Erythroblast (primary cell): ENCODE measurements around the gene C11orf98.
A peak's percentile ranks its signal among the peaks of the same experiment; 100 is the strongest.
"Not testable (repeated sequence)": the region's sequence is repeated elsewhere in the genome, so short reads cannot be mapped to it uniquely, and the experiment has no call there.

Experiments
- DNase-seq, 2 experiments: peaks; one replicate each; lab custom pipeline; 2025; lab: John Stamatoyannopoulos, UW
- GATA1 ChIP-seq: IDR thresholded peaks from 2 replicates; pipeline ENCODE4 v1.6.1; 2011; ENCODE audit warnings: low read depth, mild to moderate bottlenecking, control low read depth, low read length, moderate library complexity
- POLR2A ChIP-seq: IDR thresholded peaks from 2 replicates; pipeline ENCODE4 v1.6.1; 2011; ENCODE audit warnings: mild to moderate bottlenecking, low read length

The C11orf98 gene

GRCh38 chr11:62702246-62702645 is 37.2 kb upstream of the C11orf98 start:
- DNase-seq: no peak
- TF ChIP-seq GATA1 (no peak), POLR2A (no peak)

GRCh38 chr11:62694455-62695167 is 29.6 kb upstream of the C11orf98 start:
- TF ChIP-seq POLR2A (no peak), GATA1 (no peak)
- peak; percentile 85 to 93 for DNase-seq

- not testable (repeated sequence) for DNase-seq
Observed at GRCh38 chr11:62693624-62694023, 28.6 kb upstream of the C11orf98 start.

GRCh38 chr11:62689421-62690183 is 24.6 kb upstream of the C11orf98 start, which contains the start of gene LRRN4CL:
TSS of gene LRRN4CL (minus strand) at chr11:62689530. CDS start at chr11:62688508, 1,022 bp downstream.
- DNase-seq: peak in 1 of 2 experiments; percentile 52

GRCh38 chr11:62688491-62688890 is 23.5 kb upstream of the C11orf98 start:
- no peak for DNase-seq
- TF ChIP-seq GATA1: no peak
- no peak for TF ChIP-seq POLR2A

More at GRCh38 chr11:62689421-62690183, 24.6 kb upstream of the C11orf98 start, which contains the start of gene LRRN4CL:
- no peak for TF ChIP-seq POLR2A
- TF ChIP-seq GATA1: no peak

- TF ChIP-seq POLR2A (no peak), GATA1 (no peak)
- no peak for DNase-seq
Observed at GRCh38 chr11:62687508-62688396, 22.7 kb upstream of the C11orf98 start.

GRCh38 chr11:62682518-62682917 is 17.5 kb upstream of the C11orf98 start:
- TF ChIP-seq POLR2A (no peak), GATA1 (no peak)
- no peak for DNase-seq

GRCh38 chr11:62680825-62681240 is 15.8 kb upstream of the C11orf98 start:
- TF ChIP-seq POLR2A: no peak
- TF ChIP-seq GATA1: no peak
- DNase-seq: peak; percentile 68 to 74

- TF ChIP-seq GATA1: no peak
- TF ChIP-seq POLR2A: peak; percentile 88
- DNase-seq: peak; percentile 89 to 90
Observed at GRCh38 chr11:62678770-62679696, 14.0 kb upstream of the C11orf98 start, which contains the start of gene UBXN1. TSS of gene UBXN1 (minus strand) at chr11:62679073. CDS start at chr11:62678923, 150 bp downstream.

- TF ChIP-seq GATA1: no peak
- TF ChIP-seq POLR2A: no peak
- no peak for DNase-seq
Observed at GRCh38 chr11:62678433-62678769, 13.4 kb upstream of the C11orf98 start.

- DNase-seq: no peak
- no peak for TF ChIP-seq POLR2A
- no peak for TF ChIP-seq GATA1
Observed at GRCh38 chr11:62677714-62678113, 12.7 kb upstream of the C11orf98 start.

GRCh38 chr11:62677156-62677555 is 12.1 kb upstream of the C11orf98 start:
- TF ChIP-seq GATA1 (no peak), POLR2A (no peak)
- no peak for DNase-seq

- TF ChIP-seq POLR2A (no peak), GATA1 (no peak)
- no peak for DNase-seq
Observed at GRCh38 chr11:62676698-62677097, 11.7 kb upstream of the C11orf98 start.

GRCh38 chr11:62675415-62675814 is 10.4 kb upstream of the C11orf98 start:
- not testable (repeated sequence) for DNase-seq
